HepG2 (cell line): ENCODE measurements around the gene ABCC3. TPM values are rescaled to one million over a fixed set of nuclear protein-coding genes. Genes with fewer than 3 reads are reported as not detected.

ENCODE experiments used
- ATF5 ChIP-seq: sonication (generic); formaldehyde crosslinking; IDR thresholded peaks from 2 replicates; pipeline ENCODE4 v1.4.0; 2020; ENCODE audit warnings: mild to moderate bottlenecking, low read depth, missing genetic modification reagents
- DDIT3 ChIP-seq: sonication (generic); formaldehyde crosslinking; IDR thresholded peaks from 2 replicates; pipeline ENCODE4 v1.4.0; 2020; ENCODE audit warnings: mild to moderate bottlenecking, missing genetic modification reagents
- GATA4 ChIP-seq: sonication (generic); IDR thresholded peaks from 2 replicates; pipeline ENCODE4 v1.6.1; 2016; ENCODE audit warnings: antibody characterized with exemption, low read depth, borderline replicate concordance
- MED8 ChIP-seq: sonication (generic); formaldehyde crosslinking; IDR thresholded peaks from 2 replicates; pipeline ENCODE4 v1.8.1; 2023; ENCODE audit warnings: mild to moderate bottlenecking, missing genetic modification reagents; ENCODE audit not compliant: insufficient replicate concordance
- MIER2 ChIP-seq: IDR thresholded peaks from 2 replicates; pipeline ENCODE4 v1.6.1; 2016; ENCODE audit warnings: missing biosample characterization, missing genetic modification reagents
- MLXIP ChIP-seq: sonication (generic); formaldehyde crosslinking; IDR thresholded peaks from 2 replicates; pipeline ENCODE4 v1.9.0; 2021; ENCODE audit warnings: missing genetic modification reagents, borderline replicate concordance
- NR0B2 ChIP-seq: sonication (generic); formaldehyde crosslinking; IDR thresholded peaks from 2 replicates; pipeline ENCODE4 v1.4.0; 2020; ENCODE audit warnings: mild to moderate bottlenecking, missing genetic modification reagents
- RARA ChIP-seq: IDR thresholded peaks from 2 replicates; pipeline ENCODE4 v1.6.1; 2016; ENCODE audit warnings: missing genetic modification reagents, missing compliant biosample characterization
- REL ChIP-seq: sonication (generic); formaldehyde crosslinking; conservative IDR thresholded peaks from 2 replicates; pipeline ENCODE4 v1.8.0; 2022; ENCODE audit warnings: mild to moderate bottlenecking, missing genetic modification reagents, moderate library complexity
- SATB2 ChIP-seq: sonication (generic); formaldehyde crosslinking; IDR thresholded peaks from 2 replicates; pipeline ENCODE4 v1.5.0; 2020; ENCODE audit warnings: missing genetic modification reagents
- THAP7 ChIP-seq: sonication (generic); formaldehyde crosslinking; IDR thresholded peaks from 2 replicates; pipeline ENCODE4 v1.8.1; 2023; ENCODE audit warnings: mild to moderate bottlenecking, missing genetic modification reagents
- YY1 ChIP-seq: IDR thresholded peaks from 2 replicates; pipeline ENCODE4 v1.6.1; 2011; ENCODE audit warnings: low read length, low read depth, moderate library complexity, mild to moderate bottlenecking; ENCODE audit not compliant: insufficient read depth, insufficient replicate concordance
- ZBTB33 ChIP-seq: sonication (generic); formaldehyde crosslinking; IDR thresholded peaks from 2 replicates; pipeline ENCODE4 v1.4.0; 2020; ENCODE audit warnings: missing genetic modification reagents
- ZBTB46 ChIP-seq: sonication (generic); formaldehyde crosslinking; IDR thresholded peaks from 2 replicates; pipeline ENCODE4 v1.4.0; 2020; ENCODE audit warnings: mild to moderate bottlenecking, missing genetic modification reagents, borderline replicate concordance
- ZFP36L2 ChIP-seq: sonication (generic); formaldehyde crosslinking; IDR thresholded peaks from 2 replicates; pipeline ENCODE4 v1.4.0; 2020; ENCODE audit warnings: missing genetic modification reagents
- ZNF101 ChIP-seq: sonication (generic); formaldehyde crosslinking; IDR thresholded peaks from 2 replicates; pipeline ENCODE4 v1.4.0; 2020; ENCODE audit warnings: mild to moderate bottlenecking, low read depth, missing genetic modification reagents, borderline replicate concordance
- ZNF496 ChIP-seq: sonication (generic); formaldehyde crosslinking; IDR thresholded peaks from 2 replicates; pipeline ENCODE4 v1.8.1; 2023; ENCODE audit warnings: mild to moderate bottlenecking, moderate library complexity, missing genetic modification reagents; ENCODE audit not compliant: insufficient replicate concordance
- ZNF550 ChIP-seq: sonication (generic); formaldehyde crosslinking; IDR thresholded peaks from 2 replicates; pipeline ENCODE4 v1.4.0; 2020; ENCODE audit warnings: mild to moderate bottlenecking, missing genetic modification reagents, borderline replicate concordance
- ZNF7 ChIP-seq: IDR thresholded peaks from 2 replicates; pipeline ENCODE4 v1.6.1; 2016; ENCODE audit warnings: missing biosample characterization, missing genetic modification reagents
- ZNF737 ChIP-seq: sonication (generic); formaldehyde crosslinking; IDR thresholded peaks from 2 replicates; pipeline ENCODE4 v1.5.0; 2020; ENCODE audit warnings: missing genetic modification reagents, mild to moderate bottlenecking, borderline replicate concordance
- polyA plus RNA-seq, 8 experiments: library from polyadenylated mRNA; depleted of rRNA in 3 of 8; stranded (reverse) in 7 of 8; unstranded in 1 of 8; fragments of >200 nt; fragmentation: Illumina TruSeq in 4 of 8; extraction: Trizol in 4 of 8; gene quantifications; 2 replicates each; pipeline versions ENCODE4 v1.2.1 to v1.2.3, GENCODE V29; 2011 to 2016; ENCODE audit warnings: low read depth in 4 of 8, missing spikeins in 1 of 8, mixed read lengths in 1 of 8; ENCODE audit not compliant: insufficient read depth in 1 of 8
- total RNA-seq, 5 experiments: library from RNA; depleted of rRNA; stranded (reverse); fragments of >200 nt; fragmentation: Illumina TruSeq; extraction: Trizol; gene quantifications; 2 replicates each; pipeline ENCODE4 v1.2.3, GENCODE V29; 2016; ENCODE audit warnings: low read depth in 1 of 5

ABCC3 gene
- total and polyA plus RNA-seq, 2 of the 13 experiments (the other 11 are each of a cell fraction or from before 2014, with no cell fraction given): 25.2 to 50.7 TPM

GRCh38 chr17:50634224-50634914 is at the start of gene ABCC3 (continued):
- TF ChIP-seq GATA4: no peak
- TF ChIP-seq SATB2 (CRISPR knock-in tag): no peak
- no peak for TF ChIP-seq MLXIP
- no peak for TF ChIP-seq ZBTB46
- TF ChIP-seq ZNF496 (CRISPR knock-in tag): no peak
- TF ChIP-seq DDIT3 (CRISPR knock-in tag): no peak
- 0 out of 2 replicates have a peak, but pooled peaks have one; percentile 19 for TF ChIP-seq RARA (CRISPR knock-in tag)
- TF ChIP-seq ZNF737 (CRISPR knock-in tag): no peak
- TF ChIP-seq REL (CRISPR knock-in tag): no peak
- TF ChIP-seq MED8: peak; percentile 61
- no peak for TF ChIP-seq THAP7 (CRISPR knock-in tag)
- TF ChIP-seq ZNF101 (CRISPR knock-in tag): no peak
- TF ChIP-seq MIER2 (CRISPR knock-in tag): no peak; the same call in 1 of the 2 replicates
- TF ChIP-seq ZBTB33: no peak
- TF ChIP-seq NR0B2 (CRISPR knock-in tag): no peak
- no peak for TF ChIP-seq ZNF7 (CRISPR knock-in tag)
- no peak for TF ChIP-seq YY1
- no peak for TF ChIP-seq ZNF550 (CRISPR knock-in tag)
- TF ChIP-seq ATF5 (CRISPR knock-in tag): no peak
- no peak for TF ChIP-seq ZFP36L2 (CRISPR knock-in tag)
